HepG2 (cell line): Measurements from ENCODE around the gene F7. TPM values are rescaled to one million over a fixed set of nuclear protein-coding genes. Genes with fewer than 3 reads are reported as not detected.

ENCODE experiments used
- ATAC-seq: fragments of 200-7000 bp; cut with Tn5 transposase; 3 replicates; pipeline ENCODE4 v1.9.1; 2020; ENCODE audit warnings: mild to moderate bottlenecking, moderate library complexity
- BruUV-seq: library from RNA; stranded (reverse); fragments of 400-500 nt; replicated peaks from 2 replicates; lab custom pipeline; 2021; lab: Mats Ljungman, UMichigan
- CTCF ChIA-PET: fragments of 300-600 bp; formaldehyde crosslinking; extraction: SDS; loops from one replicate; lab custom pipeline; 2021; ENCODE audit warnings: low total read pairs, inconsistent platforms, low intra/inter-chr PET ratio; lab: Yijun Ruan, JAX
- POLR2A ChIA-PET: fragments of 350-600 bp; sonication (Branson Sonifier 250); formaldehyde crosslinking; loops from one replicate; lab custom pipeline; 2020; ENCODE audit warnings: antibody characterized with exemption, inconsistent platforms; lab: Yijun Ruan, JAX
- DNase-seq: peaks from one replicate; pipeline ENCODE4 v3.0.0-alpha.2; 2015; ENCODE audit warnings: low spot score
- FAIRE-seq: peaks from 3 replicates; lab custom pipeline; 2011; peaks lifted over from hg19 to GRCh38; lab: Jason Lieb, UNC
- H2AFZ ChIP-seq: one replicate; pipeline ENCODE4 v1.6.1; 2011; ENCODE audit warnings: low read length, inconsistent platforms
- H3K27ac ChIP-seq: fragments of 300-600 bp; 3 replicates; pipeline ENCODE4 v1.8.0; 2011; ENCODE audit warnings: mixed run types, mild to moderate bottlenecking, mixed read lengths, low read length, inconsistent platforms; ENCODE audit not compliant: insufficient read depth; ENCODE audit errors: extremely low read length
- H3K27me3 ChIP-seq, 2 experiments: fragments of 200-600 bp in 1 of 2; 2 replicates in 1 of 2; 3 replicates in 1 of 2; pipeline versions ENCODE4 v1.6.0 to v1.8.0; 2011; ENCODE audit warnings: low read length in 2 of 2, mild to moderate bottlenecking in 2 of 2, moderate library complexity in 2 of 2, inconsistent platforms in 1 of 2; ENCODE audit not compliant: insufficient read depth in 2 of 2, control insufficient read depth in 1 of 2
- H3K36me3 ChIP-seq, 2 experiments: fragments of 200-600 bp in 1 of 2; replicated peaks in 1 of 2; 2 replicates in 1 of 2; 3 replicates in 1 of 2; pipeline versions ENCODE4 v1.5.1 to v1.8.0; 2011; ENCODE audit warnings: low read length in 2 of 2, inconsistent platforms in 1 of 2; ENCODE audit not compliant: insufficient read depth in 2 of 2, control insufficient read depth in 1 of 2
- H3K4me1 ChIP-seq: 2 replicates; pipeline ENCODE4 v1.5.1; 2012; ENCODE audit warnings: low read length, inconsistent platforms; ENCODE audit not compliant: insufficient read depth
- H3K4me2 ChIP-seq: 2 replicates; pipeline ENCODE4 v1.6.0; 2011; ENCODE audit warnings: low read depth, low read length, inconsistent platforms
- H3K4me3 ChIP-seq, 3 experiments: fragments of 200-600 bp in 1 of 3; sonication (generic), shearing (Covaris generic) in 1 of 3; replicated peaks in 1 of 3; 2 replicates each; pipeline ENCODE4 v1.5.1; 2011 to 2016; ENCODE audit warnings: low read length in 3 of 3, inconsistent platforms in 2 of 3, low read depth in 2 of 3, mild to moderate bottlenecking in 2 of 3, control low read depth in 1 of 3, mixed read lengths in 1 of 3; ENCODE audit not compliant: insufficient read depth in 1 of 3
- H3K79me2 ChIP-seq: one replicate; pipeline ENCODE4 v1.6.1; 2011; ENCODE audit warnings: low read length, inconsistent platforms; ENCODE audit not compliant: insufficient read depth
- H3K9ac ChIP-seq: 2 replicates; pipeline ENCODE4 v1.6.0; 2011; ENCODE audit warnings: mild to moderate bottlenecking, low read depth, low read length, inconsistent platforms; ENCODE audit not compliant: insufficient read depth
- H3K9me3 ChIP-seq: 2 replicates; pipeline ENCODE4 v1.5.1; 2012; ENCODE audit warnings: mild to moderate bottlenecking, low read length
- H4K20me1 ChIP-seq: 2 replicates; pipeline ENCODE4 v1.6.0; 2011; ENCODE audit warnings: inconsistent platforms, mild to moderate bottlenecking, low read length, moderate library complexity; ENCODE audit not compliant: insufficient read depth
- ESRRA ChIP-seq: sonication (generic); formaldehyde crosslinking; IDR thresholded peaks from 2 replicates; pipeline ENCODE4 v1.5.1; 2020; ENCODE audit warnings: mild to moderate bottlenecking, low read depth, missing genetic modification reagents
- MXI1 ChIP-seq: IDR thresholded peaks from 3 replicates; pipeline ENCODE4 v1.6.1; 2012; ENCODE audit warnings: low read depth, low read length, inconsistent platforms, borderline replicate concordance
- NCOA2 ChIP-seq: sonication (generic); formaldehyde crosslinking; IDR thresholded peaks from 2 replicates; pipeline ENCODE4 v1.8.0; 2022; ENCODE audit warnings: inconsistent platforms
- NFAT5 ChIP-seq: sonication (generic); formaldehyde crosslinking; IDR thresholded peaks from 2 replicates; pipeline ENCODE4 v1.4.0; 2020; ENCODE audit warnings: missing genetic modification reagents
- NR1H2 ChIP-seq: sonication (generic); formaldehyde crosslinking; IDR thresholded peaks from 2 replicates; pipeline ENCODE4 v1.8.1; 2022; ENCODE audit warnings: low read depth, missing genetic modification reagents, borderline replicate concordance
- RFXANK ChIP-seq: IDR thresholded peaks from 2 replicates; pipeline ENCODE4 v1.6.1; 2016
- ZBED4 ChIP-seq: sonication (generic); formaldehyde crosslinking; IDR thresholded peaks from 2 replicates; pipeline ENCODE4 v1.4.0; 2020; ENCODE audit warnings: missing genetic modification reagents, borderline replicate concordance
- ZBTB21 ChIP-seq: sonication (generic); formaldehyde crosslinking; IDR thresholded peaks from 2 replicates; pipeline ENCODE4 v1.4.0; 2020; ENCODE audit warnings: missing genetic modification reagents
- WGBS: methylation state at CpG from one replicate; pipeline ENCODE4 v1.1.6; 2017; ENCODE audit warnings: low lambda C conversion rate; 5-methylcytosine and 5-hydroxymethylcytosine counted together
- in situ Hi-C: cut with HindIII; loops from 2 replicates; pipeline ENCODE4 v1.10.0; 2017; ENCODE audit warnings: low pct_unique_long_range_greater_than_20kb; ENCODE audit not compliant: extremely low pct_ligation_motif_present
- intact Hi-C: fragments of 100-400 bp; cut with micrococcal nuclease; formaldehyde crosslinking; loops from one replicate; pipeline ENCODE4 v1.10.0; 2022; ENCODE audit not compliant: unreplicated experiment
- polyA plus RNA-seq, 8 experiments: library from polyadenylated mRNA; depleted of rRNA in 3 of 8; stranded (reverse) in 7 of 8; unstranded in 1 of 8; fragments of >200 nt; fragmentation: Illumina TruSeq in 4 of 8; extraction: Trizol in 4 of 8; gene quantifications; 2 replicates each; pipeline versions ENCODE4 v1.2.1 to v1.2.3, GENCODE V29; 2011 to 2016; ENCODE audit warnings: low read depth in 4 of 8, missing spikeins in 1 of 8, mixed read lengths in 1 of 8; ENCODE audit not compliant: insufficient read depth in 1 of 8
- total RNA-seq, 5 experiments: library from RNA; depleted of rRNA; stranded (reverse); fragments of >200 nt; fragmentation: Illumina TruSeq; extraction: Trizol; gene quantifications; 2 replicates each; pipeline ENCODE4 v1.2.3, GENCODE V29; 2016; ENCODE audit warnings: low read depth in 1 of 5
- TF ChIP-seq, protein P1 (sequence below): sonication (generic); formaldehyde crosslinking; IDR thresholded peaks from 2 replicates; pipeline ENCODE4 v1.8.1; 2023; ENCODE audit warnings: mild to moderate bottlenecking, inconsistent platforms, moderate library complexity, missing genetic modification reagents, borderline replicate concordance
- TF ChIP-seq, protein P2 (sequence below): IDR thresholded peaks from 2 replicates; pipeline ENCODE4 v1.6.1; 2018; ENCODE audit warnings: missing genetic modification reagents, mild to moderate bottlenecking, missing compliant biosample characterization

F7 gene
- total and polyA plus RNA-seq, 2 of the 13 experiments (the other 11 are each of a cell fraction or from before 2014, with no cell fraction given) = 12.6 to 26.5 TPM

DNA sequence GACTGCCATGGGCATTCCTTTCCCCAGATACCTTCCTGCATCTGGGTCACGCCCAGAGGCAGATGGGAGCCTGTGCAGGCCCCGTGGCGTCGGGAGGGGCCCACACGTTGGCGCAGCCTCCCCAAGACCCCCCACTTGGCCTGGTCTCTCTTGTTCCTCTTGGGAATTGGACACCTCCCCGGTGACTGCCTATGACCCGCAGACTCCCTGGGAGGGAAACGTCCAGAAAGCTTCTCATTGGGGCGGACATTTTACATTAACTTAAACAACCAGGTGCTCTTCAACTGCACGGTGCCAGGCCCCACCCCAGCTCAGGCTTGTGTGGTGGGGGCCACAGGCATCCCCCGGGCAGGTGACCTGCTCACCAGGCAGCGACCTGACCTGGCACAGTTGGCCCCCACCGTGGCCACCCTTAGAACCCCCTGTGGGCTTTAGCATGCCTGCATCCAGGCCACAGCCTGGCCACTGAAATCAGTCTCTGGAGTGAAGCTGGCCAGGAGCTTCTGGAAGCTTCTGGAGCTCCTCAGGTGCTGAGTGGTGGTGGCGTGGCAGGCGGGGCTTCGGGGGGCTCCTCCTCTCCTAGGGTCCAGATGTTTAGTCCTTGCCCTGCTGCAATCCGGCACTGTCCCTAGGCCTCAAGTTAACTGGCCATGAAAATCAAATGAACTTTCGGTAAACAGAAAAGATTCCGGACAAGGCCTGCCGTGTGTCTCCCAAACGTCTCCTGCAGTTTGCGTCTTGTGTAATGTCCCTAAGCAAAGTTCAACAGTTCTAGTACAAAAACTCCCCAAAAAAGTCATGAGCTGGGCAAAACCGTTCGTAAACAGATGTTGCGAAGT, 44.3 kb downstream of the F7 start:
- Histone ChIP-seq H3K27ac (peak overlapping the region; percentile 92), H3K4me3 (peak overlapping the region in 1 of 3 experiments; percentile 57; a peak in 2 of 6 replicates), H3K9ac (peak overlapping the region; percentile 60), H3K4me2 (peak overlapping the region; percentile 88), H2AFZ (no peak overlapping the region), H3K4me1 (peaks cover 56% of the 10 kb centered on the region), H4K20me1 (no peaks in the 10 kb centered on the region), H3K36me3 (peaks cover 6 to 20% of the 10 kb centered on the region in 2 experiments; a peak in 3 of 5 replicates), H3K79me2 (peaks cover 32% of the 10 kb centered on the region), H3K9me3 (no peaks in the 10 kb centered on the region), H3K27me3 (no peaks in the 10 kb centered on the region)
- ATAC-seq (peak; percentile 41), DNase-seq (peak; percentile 91), FAIRE-seq (peak; percentile 97)
- ChIA-PET POLR2A (interaction anchor here (0.7 to 3.7 kb wide), 14 partner anchors 9 to 231 kb away, joined by 3 to 33 read pairs (median 6); partner anchors contain the start of genes CUL4A, F10, F7 and PCID2), CTCF (no interaction called here)
- in situ Hi-C loops (no loop called here), intact Hi-C loops (loop anchor here (1.0 to 5.0 kb wide), 3 partner anchors 11 to 458 kb away; partner anchors contain the start of gene ATP11A)
- no TSS peak for BruUV-seq
- 22% methylated on average over 12 of the region's 26 CpGs for WGBS
- no peak for TF ChIP-seq MXI1
- TF ChIP-seq NR1H2 (CRISPR knock-in tag) = no peak
- peak; percentile 77 for TF ChIP-seq NCOA2 (CRISPR knock-in tag)
- TF ChIP-seq, protein P1, sequence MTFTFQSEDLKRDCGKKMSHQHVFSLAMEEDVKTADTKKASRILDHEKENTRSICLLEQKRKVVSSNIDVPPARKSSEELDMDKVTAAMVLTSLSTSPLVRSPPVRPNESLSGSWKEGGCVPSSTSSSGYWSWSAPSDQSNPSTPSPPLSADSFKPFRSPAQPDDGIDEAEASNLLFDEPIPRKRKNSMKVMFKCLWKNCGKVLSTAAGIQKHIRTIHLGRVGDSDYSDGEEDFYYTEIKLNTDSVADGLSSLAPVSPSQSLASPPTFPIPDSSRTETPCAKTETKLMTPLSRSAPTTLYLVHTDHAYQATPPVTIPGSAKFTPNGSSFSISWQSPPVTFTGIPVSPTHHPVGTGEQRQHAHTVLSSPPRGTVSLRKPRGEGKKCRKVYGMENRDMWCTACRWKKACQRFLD = peak; percentile 50; the same call in 1 of the 2 replicates
- no peak for TF ChIP-seq RFXANK
- no peak for TF ChIP-seq ZBTB21 (CRISPR knock-in tag)
- no peak for TF ChIP-seq ZBED4 (CRISPR knock-in tag)
- TF ChIP-seq ESRRA (CRISPR knock-in tag) = 0 out of 2 replicates have a peak, but pooled peaks have one; percentile 37
- TF ChIP-seq, protein P2, sequence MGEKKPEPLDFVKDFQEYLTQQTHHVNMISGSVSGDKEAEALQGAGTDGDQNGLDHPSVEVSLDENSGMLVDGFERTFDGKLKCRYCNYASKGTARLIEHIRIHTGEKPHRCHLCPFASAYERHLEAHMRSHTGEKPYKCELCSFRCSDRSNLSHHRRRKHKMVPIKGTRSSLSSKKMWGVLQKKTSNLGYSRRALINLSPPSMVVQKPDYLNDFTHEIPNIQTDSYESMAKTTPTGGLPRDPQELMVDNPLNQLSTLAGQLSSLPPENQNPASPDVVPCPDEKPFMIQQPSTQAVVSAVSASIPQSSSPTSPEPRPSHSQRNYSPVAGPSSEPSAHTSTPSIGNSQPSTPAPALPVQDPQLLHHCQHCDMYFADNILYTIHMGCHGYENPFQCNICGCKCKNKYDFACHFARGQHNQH = peak; percentile 19; the same call in 1 of the 2 replicates
- TF ChIP-seq NFAT5 (CRISPR knock-in tag) = no peak
